Measurements from ENCODE around the gene SPRYD3.

The SPRYD3 gene

GRCh38 chr12:53057816-53058500, 21.2 kb downstream of the SPRYD3 start:
- H3K4me3 ChIP-seq (ENCODE audit: insufficient read depth, low read length, poor library complexity, severe bottlenecking) = no peak overlapping the region
- no peaks in the 10 kb centered on the region for H3K9me3 ChIP-seq (ENCODE audit: insufficient read depth, low read length)
- no peaks in the 10 kb centered on the region for H3K79me2 ChIP-seq (ENCODE audit: insufficient read depth, low read length)
- TF ChIP-seq, protein P1, sequence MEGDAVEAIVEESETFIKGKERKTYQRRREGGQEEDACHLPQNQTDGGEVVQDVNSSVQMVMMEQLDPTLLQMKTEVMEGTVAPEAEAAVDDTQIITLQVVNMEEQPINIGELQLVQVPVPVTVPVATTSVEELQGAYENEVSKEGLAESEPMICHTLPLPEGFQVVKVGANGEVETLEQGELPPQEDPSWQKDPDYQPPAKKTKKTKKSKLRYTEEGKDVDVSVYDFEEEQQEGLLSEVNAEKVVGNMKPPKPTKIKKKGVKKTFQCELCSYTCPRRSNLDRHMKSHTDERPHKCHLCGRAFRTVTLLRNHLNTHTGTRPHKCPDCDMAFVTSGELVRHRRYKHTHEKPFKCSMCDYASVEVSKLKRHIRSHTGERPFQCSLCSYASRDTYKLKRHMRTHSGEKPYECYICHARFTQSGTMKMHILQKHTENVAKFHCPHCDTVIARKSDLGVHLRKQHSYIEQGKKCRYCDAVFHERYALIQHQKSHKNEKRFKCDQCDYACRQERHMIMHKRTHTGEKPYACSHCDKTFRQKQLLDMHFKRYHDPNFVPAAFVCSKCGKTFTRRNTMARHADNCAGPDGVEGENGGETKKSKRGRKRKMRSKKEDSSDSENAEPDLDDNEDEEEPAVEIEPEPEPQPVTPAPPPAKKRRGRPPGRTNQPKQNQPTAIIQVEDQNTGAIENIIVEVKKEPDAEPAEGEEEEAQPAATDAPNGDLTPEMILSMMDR (IDR thresholded peaks at IDR 0.05; ENCODE audit: insufficient read depth, low read length, poor library complexity, severe bottlenecking) = no peak
- no peak for TF ChIP-seq EZH2phosphoT487 (conservative IDR thresholded peaks at IDR 0.05; ENCODE audit: low read length)
- H3K27ac ChIP-seq (ENCODE audit: low read depth, low read length) = no peak overlapping the region
- H3K4me2 ChIP-seq (ENCODE audit: low read depth, low read length, poor library complexity, severe bottlenecking) = no peak overlapping the region
- H4K20me1 ChIP-seq (ENCODE audit: low read depth, low read length) = no peaks in the 10 kb centered on the region
- H3F3A ChIP-seq (ENCODE audit: insufficient read depth) = peaks cover 6% of the 10 kb centered on the region; the same call in 1 of the 2 replicates
- no peaks in the 10 kb centered on the region for H3K36me3 ChIP-seq (ENCODE audit: low read length)
- no peak overlapping the region for H2AFZ ChIP-seq (ENCODE audit: low read depth, low read length, severe bottlenecking)
- no peak overlapping the region for H3K9ac ChIP-seq (ENCODE audit: low read length)
- no peaks in the 10 kb centered on the region for H3K9me2 ChIP-seq (replicated peaks; ENCODE audit: insufficient read depth, low read length)
- no peaks in the 10 kb centered on the region for H3K27me3 ChIP-seq (ENCODE audit: low read length)

GRCh38 chr12:53056901-53057300, 22.3 kb downstream of the SPRYD3 start:
- Histone ChIP-seq H2AFZ (ENCODE audit: low read depth, low read length, severe bottlenecking) (no peak overlapping the region), H3K79me2 (ENCODE audit: insufficient read depth, low read length) (no peaks in the 10 kb centered on the region), H4K20me1 (ENCODE audit: low read depth, low read length) (no peaks in the 10 kb centered on the region), H3K27me3 (ENCODE audit: low read length) (no peaks in the 10 kb centered on the region), H3K9ac (ENCODE audit: low read length) (no peak overlapping the region), H3K36me3 (ENCODE audit: low read length) (no peaks in the 10 kb centered on the region), H3K9me2 (replicated peaks; ENCODE audit: insufficient read depth, low read length) (no peaks in the 10 kb centered on the region), H3K4me3 (ENCODE audit: insufficient read depth, low read length, poor library complexity, severe bottlenecking) (no peak overlapping the region), H3K9me3 (ENCODE audit: insufficient read depth, low read length) (no peaks in the 10 kb centered on the region), H3K4me2 (ENCODE audit: low read depth, low read length, poor library complexity, severe bottlenecking) (no peak overlapping the region), H3K27ac (ENCODE audit: low read depth, low read length) (no peak overlapping the region), H3F3A (ENCODE audit: insufficient read depth) (peaks cover 6% of the 10 kb centered on the region; the same call in 1 of the 2 replicates)
- no peak for TF ChIP-seq EZH2phosphoT487 (conservative IDR thresholded peaks at IDR 0.05; ENCODE audit: low read length)
- TF ChIP-seq, protein P1 (IDR thresholded peaks at IDR 0.05; ENCODE audit: insufficient read depth, low read length, poor library complexity, severe bottlenecking) = no peak

DNA sequence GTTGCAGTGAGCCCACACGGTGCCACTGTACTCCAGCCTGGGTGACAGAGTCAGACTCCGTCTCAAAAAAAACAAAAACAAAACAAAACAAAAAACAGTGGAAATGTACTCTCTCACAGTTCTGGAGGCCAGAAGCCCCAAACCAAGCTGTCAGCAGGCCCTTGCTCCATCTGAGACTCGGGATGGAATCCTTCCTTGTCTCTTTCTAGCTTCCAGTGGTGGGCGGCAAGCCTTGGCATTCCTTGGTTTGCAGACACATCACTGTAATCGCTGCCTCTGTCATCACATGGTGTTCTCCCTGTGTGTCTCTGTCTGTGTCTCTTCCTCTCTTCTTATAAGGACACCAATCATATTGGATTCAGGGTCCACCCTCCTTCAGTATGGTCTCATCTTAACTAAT, 22.9 kb downstream of the SPRYD3 start:
- no peaks in the 10 kb centered on the region for H3K27me3 ChIP-seq (ENCODE audit: low read length)
- H3K79me2 ChIP-seq (ENCODE audit: insufficient read depth, low read length) = no peaks in the 10 kb centered on the region
- no peak overlapping the region for H3K4me2 ChIP-seq (ENCODE audit: low read depth, low read length, poor library complexity, severe bottlenecking)
- H2AFZ ChIP-seq (ENCODE audit: low read depth, low read length, severe bottlenecking) = no peak overlapping the region
- H3K9me3 ChIP-seq (ENCODE audit: insufficient read depth, low read length) = no peaks in the 10 kb centered on the region
- no peak overlapping the region for H3K27ac ChIP-seq (ENCODE audit: low read depth, low read length)
- no peaks in the 10 kb centered on the region for H3K36me3 ChIP-seq (ENCODE audit: low read length)
- no peaks in the 10 kb centered on the region for H3K9me2 ChIP-seq (replicated peaks; ENCODE audit: insufficient read depth, low read length)
- no peak overlapping the region for H3K9ac ChIP-seq (ENCODE audit: low read length)
- H4K20me1 ChIP-seq (ENCODE audit: low read depth, low read length) = no peaks in the 10 kb centered on the region
- H3K4me3 ChIP-seq (ENCODE audit: insufficient read depth, low read length, poor library complexity, severe bottlenecking) = no peak overlapping the region
- H3F3A ChIP-seq (ENCODE audit: insufficient read depth) = peaks cover 6% of the 10 kb centered on the region; the same call in 1 of the 2 replicates
- no peak for TF ChIP-seq EZH2phosphoT487 (conservative IDR thresholded peaks at IDR 0.05; ENCODE audit: low read length)
- TF ChIP-seq, protein P1 (IDR thresholded peaks at IDR 0.05; ENCODE audit: insufficient read depth, low read length, poor library complexity, severe bottlenecking) = no peak
